Transverse colon (tissue), 4 donors: ENCODE measurements around the gene MYO18B.

Source experiments
- EP300 ChIP-seq: sonication (generic); formaldehyde crosslinking; IDR thresholded peaks from one replicate; pipeline ENCODE4 v1.6.1; 2017; ENCODE audit warnings: antibody characterized with exemption, low read depth
- POLR2A ChIP-seq: fragments of 450-650 bp; IDR thresholded peaks from one replicate; pipeline ENCODE4 v1.6.1; 2016; ENCODE audit warnings: antibody characterized with exemption, mild to moderate bottlenecking, moderate library complexity
- POLR2AphosphoS5 ChIP-seq, 3 donors: sonication (generic); formaldehyde crosslinking; IDR thresholded peaks; one replicate each; pipeline ENCODE4 v1.6.1; 2016; ENCODE audit warnings: antibody characterized with exemption in 3 of 3
- TF ChIP-seq, protein P1 (sequence below), 5 experiments: fragments of 200-600 bp in 3 of 5; fragments of 450-650 bp in 2 of 5; sonication (generic) in 3 of 5; IDR thresholded peaks; 1 replicate in 2 of 5; 2 replicates in 3 of 5; pipeline ENCODE4 v1.5.1; 2016 to 2017; ENCODE audit warnings: antibody characterized with exemption in 5 of 5, inconsistent platforms in 3 of 5, mild to moderate bottlenecking in 2 of 5, moderate library complexity in 1 of 5

DNA sequence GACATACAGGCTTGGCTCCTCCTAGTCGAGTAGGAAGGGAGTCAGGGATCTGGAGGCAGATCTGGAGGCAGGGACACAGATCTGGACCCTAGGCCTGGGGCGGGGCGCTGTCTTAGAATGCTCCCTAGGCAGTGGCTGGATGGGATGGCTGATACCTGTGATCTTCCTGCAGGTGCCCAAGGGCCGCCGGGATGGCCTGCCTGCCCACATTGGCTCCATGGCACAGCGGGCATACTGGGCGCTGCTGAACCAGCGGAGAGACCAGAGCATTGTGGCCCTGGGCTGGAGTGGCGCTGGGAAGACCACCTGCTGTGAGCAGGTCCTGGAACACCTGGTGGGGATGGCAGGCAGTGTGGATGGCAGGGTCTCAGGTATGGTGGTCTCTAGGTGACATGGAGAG is 35.4 kb downstream of the MYO18B start:
- TF ChIP-seq EP300 (no peak), POLR2AphosphoS5 (IDR thresholded peaks at IDR 0.05) (no peak), POLR2A (no peak)
- TF ChIP-seq, protein P1, sequence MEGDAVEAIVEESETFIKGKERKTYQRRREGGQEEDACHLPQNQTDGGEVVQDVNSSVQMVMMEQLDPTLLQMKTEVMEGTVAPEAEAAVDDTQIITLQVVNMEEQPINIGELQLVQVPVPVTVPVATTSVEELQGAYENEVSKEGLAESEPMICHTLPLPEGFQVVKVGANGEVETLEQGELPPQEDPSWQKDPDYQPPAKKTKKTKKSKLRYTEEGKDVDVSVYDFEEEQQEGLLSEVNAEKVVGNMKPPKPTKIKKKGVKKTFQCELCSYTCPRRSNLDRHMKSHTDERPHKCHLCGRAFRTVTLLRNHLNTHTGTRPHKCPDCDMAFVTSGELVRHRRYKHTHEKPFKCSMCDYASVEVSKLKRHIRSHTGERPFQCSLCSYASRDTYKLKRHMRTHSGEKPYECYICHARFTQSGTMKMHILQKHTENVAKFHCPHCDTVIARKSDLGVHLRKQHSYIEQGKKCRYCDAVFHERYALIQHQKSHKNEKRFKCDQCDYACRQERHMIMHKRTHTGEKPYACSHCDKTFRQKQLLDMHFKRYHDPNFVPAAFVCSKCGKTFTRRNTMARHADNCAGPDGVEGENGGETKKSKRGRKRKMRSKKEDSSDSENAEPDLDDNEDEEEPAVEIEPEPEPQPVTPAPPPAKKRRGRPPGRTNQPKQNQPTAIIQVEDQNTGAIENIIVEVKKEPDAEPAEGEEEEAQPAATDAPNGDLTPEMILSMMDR (IDR thresholded peaks at IDR 0.05) = no peak
